Chondrocyte (in vitro differentiated cells): ENCODE results near the gene APOL4. TPM values are rescaled to one million over a fixed set of nuclear protein-coding genes. Genes with fewer than 3 reads are reported as not detected.
"Not testable (repeated sequence)": the region's sequence is repeated elsewhere in the genome, so short reads cannot be mapped to it uniquely, and the experiment has no call there.

Experiments used
- DNase-seq: peaks from one replicate; pipeline ENCODE4 v3.0.0; 2021; ENCODE audit warnings: mixed read lengths, low spot score
- H3K27ac Mint-ChIP-seq: one replicate; pipeline ENCODE4 v1.8.0; 2021; ENCODE audit warnings: mild to moderate bottlenecking, moderate library complexity, mixed read lengths; ENCODE audit not compliant: unreplicated experiment
- H3K27me3 Mint-ChIP-seq: 2 replicates; pipeline ENCODE4 v1.8.0; 2021; ENCODE audit warnings: low read depth, mixed read lengths
- H3K36me3 Mint-ChIP-seq: 2 replicates; pipeline ENCODE4 v1.8.0; 2021; ENCODE audit warnings: low read depth, mixed read lengths
- H3K4me1 Mint-ChIP-seq: 2 replicates; pipeline ENCODE4 v1.8.0; 2021; ENCODE audit warnings: low read depth, mild to moderate bottlenecking, mixed read lengths
- H3K4me3 Mint-ChIP-seq: one replicate; pipeline ENCODE4 v1.8.0; 2021; ENCODE audit warnings: mild to moderate bottlenecking, moderate library complexity, mixed read lengths; ENCODE audit not compliant: unreplicated experiment
- H3K9me3 Mint-ChIP-seq: 2 replicates; pipeline ENCODE4 v1.8.0; 2021; ENCODE audit warnings: low read depth, mixed read lengths
- CTCF ChIP-seq: fragments of 200-600 bp; sonication (generic); IDR thresholded peaks from 2 replicates; pipeline ENCODE4 v1.5.0; 2021; ENCODE audit warnings: antibody characterized with exemption, mild to moderate bottlenecking, moderate library complexity
- total RNA-seq: library from RNA; stranded (reverse); gene quantifications from 3 replicates; pipeline ENCODE4 v1.2.1, GENCODE V29; 2021

Gene APOL4
- total RNA-seq, 1 donor from 2014 or later, result not detected

- Mint-ChIP-seq H3K27me3 (no peaks in the 10 kb centered on the region), H3K36me3 (peaks cover 52% of the 10 kb centered on the region)
Observed at GRCh38 chr22:36228944-36229343, 27.3 kb upstream of the APOL4 start.

GRCh38 chr22:36228369-36228768 is 26.8 kb upstream of the APOL4 start:
- not testable (repeated sequence) for H3K4me1 Mint-ChIP-seq, H3K9me3 Mint-ChIP-seq, H3K4me3 Mint-ChIP-seq, H3K27ac Mint-ChIP-seq, DNase-seq, H3K27me3 Mint-ChIP-seq
- peaks cover 51% of the 10 kb centered on the region for H3K36me3 Mint-ChIP-seq

More at GRCh38 chr22:36228944-36229343, 27.3 kb upstream of the APOL4 start:
- no peak for TF ChIP-seq CTCF
- no peak for DNase-seq
- peaks cover 4% of the 10 kb centered on the region for H3K4me1 Mint-ChIP-seq
- no peak overlapping the region for H3K4me3 Mint-ChIP-seq
- no peaks in the 10 kb centered on the region for H3K9me3 Mint-ChIP-seq
- no peak overlapping the region for H3K27ac Mint-ChIP-seq

GRCh38 chr22:36227806-36228205 is 26.2 kb upstream of the APOL4 start:
- Mint-ChIP-seq H3K27ac (no peak overlapping the region), H3K36me3 (peaks cover 46% of the 10 kb centered on the region), H3K4me3 (no peak overlapping the region), H3K9me3 (no peaks in the 10 kb centered on the region), H3K27me3 (no peaks in the 10 kb centered on the region), H3K4me1 (peaks cover 3% of the 10 kb centered on the region)
- DNase-seq, result no peak
- no peak for TF ChIP-seq CTCF

GRCh38 chr22:36227396-36227795 is 25.8 kb upstream of the APOL4 start:
- TF ChIP-seq CTCF, result no peak
- no peak for DNase-seq
- Mint-ChIP-seq H3K36me3 (peaks cover 44% of the 10 kb centered on the region), H3K4me1 (peaks cover 3% of the 10 kb centered on the region), H3K27me3 (no peaks in the 10 kb centered on the region), H3K9me3 (no peaks in the 10 kb centered on the region), H3K27ac (no peak overlapping the region), H3K4me3 (no peak overlapping the region)

- no peak for TF ChIP-seq CTCF
- Mint-ChIP-seq H3K4me1 (peaks cover 8% of the 10 kb centered on the region), H3K4me3 (no peak overlapping the region), H3K36me3 (peaks cover 32% of the 10 kb centered on the region), H3K27me3 (no peaks in the 10 kb centered on the region), H3K27ac (no peak overlapping the region), H3K9me3 (no peaks in the 10 kb centered on the region)
- DNase-seq, result no peak
Observed at GRCh38 chr22:36226189-36226588, 24.6 kb upstream of the APOL4 start.

GRCh38 chr22:36225333-36225922 is 23.8 kb upstream of the APOL4 start:
- no peak for TF ChIP-seq CTCF
- Mint-ChIP-seq H3K27ac (no peak overlapping the region), H3K4me3 (no peak overlapping the region), H3K9me3 (no peaks in the 10 kb centered on the region), H3K4me1 (peaks cover 11% of the 10 kb centered on the region), H3K27me3 (no peaks in the 10 kb centered on the region), H3K36me3 (peaks cover 24% of the 10 kb centered on the region)
- no peak for DNase-seq
